ENCODE data around the gene LZTR1.

Gene LZTR1

DNA sequence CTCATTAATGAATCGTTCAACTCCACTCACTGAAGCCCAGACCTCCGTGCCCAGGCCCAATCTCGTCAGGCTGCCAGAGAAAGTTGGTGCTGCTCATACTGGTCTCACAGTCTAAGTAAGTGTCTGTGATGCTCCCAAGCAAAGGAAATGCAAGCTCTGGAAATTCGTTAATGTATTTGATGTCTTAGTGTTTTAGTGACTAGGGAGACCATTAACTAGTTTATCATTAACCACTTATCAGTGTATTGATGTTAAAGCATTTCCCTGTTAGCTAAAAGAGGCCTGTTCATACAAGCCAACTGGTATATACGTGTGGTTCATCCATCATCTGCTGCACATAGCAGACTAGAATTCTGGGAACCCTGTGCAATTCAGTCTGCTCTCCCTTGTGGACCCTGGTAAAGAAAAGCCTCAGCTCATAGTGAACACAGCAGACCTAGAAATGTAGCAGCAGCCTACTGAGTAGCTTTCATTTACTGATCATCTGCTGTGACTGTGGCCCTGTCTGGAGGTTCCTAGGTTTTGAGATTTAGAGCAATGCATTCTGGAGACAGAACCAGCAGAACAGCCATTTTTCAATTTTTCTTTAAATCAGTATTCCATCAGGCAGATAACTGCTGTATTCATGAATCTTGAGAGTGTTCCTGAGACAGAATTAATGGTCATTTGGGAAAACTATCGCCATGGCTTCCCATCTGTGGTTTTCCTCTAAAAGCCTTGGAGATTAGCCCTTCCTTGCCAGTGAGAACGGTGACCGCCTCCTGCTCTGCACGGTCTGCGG lies 30.8 kb upstream of the LZTR1 start:
- DNase-seq (ENCODE audit: low spot score), result no peak

- DNase-seq (ENCODE audit: low spot score), result no peak
These were observed 30.1 kb upstream of the LZTR1 start for GRCh38 chr22:20951932-20952380.

- no peak for DNase-seq (ENCODE audit: low spot score)
These were observed 29.4 kb upstream of the LZTR1 start for GRCh38 chr22:20952544-20953341.

GRCh38 chr22:20953342-20953608 lies 28.8 kb upstream of the LZTR1 start:
- no peak for DNase-seq (ENCODE audit: low spot score)

- DNase-seq (ENCODE audit: low spot score), result no peak
These were observed 28.2 kb upstream of the LZTR1 start for GRCh38 chr22:20953668-20954500.

DNA sequence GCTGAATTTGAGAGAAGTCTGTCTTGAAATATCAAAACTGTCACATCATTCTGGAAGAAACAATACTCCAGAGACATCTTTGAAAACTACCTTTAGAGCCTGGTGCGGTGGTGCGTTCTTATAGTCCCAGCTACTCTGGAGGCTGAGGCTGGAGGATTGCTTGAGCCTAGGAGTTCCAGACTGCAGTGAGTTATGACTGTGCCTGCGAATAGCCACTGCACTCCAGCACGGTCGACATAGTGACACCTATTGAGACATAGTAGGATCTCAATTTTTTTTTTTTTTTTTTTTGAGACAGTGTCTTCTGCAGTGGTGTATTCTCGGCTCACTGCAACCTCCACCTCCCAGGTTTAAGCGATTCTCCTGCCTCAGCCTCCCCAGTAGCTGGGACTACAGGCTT lies 26.5 kb upstream of the LZTR1 start:
- DNase-seq (ENCODE audit: low spot score), result no peak

DNA sequence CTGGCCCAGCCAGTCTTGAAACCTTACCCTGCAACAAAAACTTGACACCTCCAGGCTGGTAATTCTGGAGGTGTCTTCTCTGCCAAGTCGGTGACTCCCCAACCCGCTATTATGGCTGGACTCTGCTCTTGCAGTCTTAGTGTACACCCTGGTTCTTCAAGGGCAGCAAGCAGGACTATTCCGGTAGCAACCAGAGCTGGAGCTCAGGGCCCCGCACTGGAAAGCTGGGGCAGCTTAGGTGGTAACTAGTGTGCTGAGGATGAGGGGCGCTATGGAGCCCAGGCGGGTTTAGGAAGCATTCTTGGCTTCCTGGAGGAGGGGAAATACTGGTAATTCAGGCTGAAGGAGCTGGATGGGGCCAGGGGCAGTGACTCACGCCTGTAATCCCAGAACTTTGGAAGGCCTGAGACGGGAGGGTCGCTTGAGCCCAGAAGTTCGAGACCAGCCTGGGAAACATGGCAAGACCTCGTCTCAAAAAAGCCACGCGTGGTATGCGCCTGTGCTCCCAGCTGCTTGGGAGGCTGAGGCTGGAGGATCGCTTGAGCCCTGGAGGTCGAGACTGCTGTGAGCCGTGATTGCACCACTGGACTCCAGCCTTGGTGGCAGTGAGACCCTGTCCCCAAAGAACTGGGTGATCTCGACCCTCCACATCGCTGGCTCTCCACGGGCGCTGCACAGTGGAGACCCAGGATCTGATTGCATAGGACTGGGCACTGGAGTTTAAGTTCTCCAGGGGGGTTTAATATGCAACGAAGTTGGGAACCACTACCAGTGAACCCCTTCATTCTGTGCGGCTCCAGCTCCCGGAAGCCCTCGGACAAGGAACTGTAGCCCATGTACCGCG lies 25.6 kb upstream of the LZTR1 start:
- no peak for DNase-seq (ENCODE audit: low spot score)

DNA sequence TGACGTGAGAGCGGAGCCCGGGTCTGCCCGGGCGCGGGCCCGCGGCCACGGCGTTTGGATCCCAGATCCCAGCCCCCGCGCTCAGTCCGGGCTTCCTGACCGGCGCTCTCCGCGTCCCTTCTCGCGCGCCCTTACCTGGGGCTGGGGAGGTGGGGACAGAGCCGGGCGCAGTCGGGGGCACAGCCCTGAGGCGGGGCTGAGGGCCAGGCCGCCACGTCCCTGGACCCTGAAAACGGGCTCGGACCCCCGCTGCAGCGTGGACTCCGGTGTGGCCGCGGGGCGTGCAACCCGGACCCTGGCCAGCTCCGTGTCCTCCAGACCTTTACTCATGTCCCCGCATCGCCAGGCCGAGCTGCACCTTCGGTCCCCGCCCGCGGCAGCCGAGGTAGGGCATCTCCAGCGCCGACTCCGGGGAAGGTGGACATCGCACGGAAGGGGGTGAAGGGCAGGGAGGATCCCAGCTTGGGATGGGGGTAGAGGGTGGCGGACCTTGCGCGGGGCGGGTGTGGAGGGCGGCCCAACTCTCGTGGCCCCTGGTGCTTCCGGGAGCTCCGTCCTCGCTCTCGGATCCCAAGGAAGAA lies 24.9 kb upstream of the LZTR1 start:
- no peak for DNase-seq (ENCODE audit: low spot score)

GRCh38 chr22:20957683-20958431 lies 24.2 kb upstream of the LZTR1 start:
- no peak for DNase-seq (ENCODE audit: low spot score)

- no peak for DNase-seq (ENCODE audit: low spot score)
These were observed 22.3 kb upstream of the LZTR1 start for GRCh38 chr22:20959578-20960461.

DNA sequence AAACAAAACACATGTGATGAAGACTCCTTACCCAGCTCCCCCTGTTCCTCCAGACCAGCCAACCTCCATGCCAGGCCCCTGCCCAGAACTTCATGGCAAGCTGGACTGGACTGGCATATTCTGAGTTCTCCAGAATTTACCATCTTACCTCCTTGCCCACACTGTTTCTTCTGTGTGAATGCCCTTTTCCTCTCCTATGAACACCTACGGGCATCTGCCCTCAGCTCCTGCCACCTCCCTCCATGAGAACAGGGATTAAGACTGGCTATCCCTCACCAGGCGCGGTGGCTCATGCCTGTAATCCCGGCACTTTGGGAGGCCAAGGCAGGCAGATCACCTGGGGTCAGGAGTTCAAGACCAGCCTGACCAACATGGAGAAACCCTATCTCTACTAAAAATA lies 21.5 kb upstream of the LZTR1 start:
- DNase-seq (ENCODE audit: low spot score), result no peak

GRCh38 chr22:20962491-20962945 lies 19.6 kb upstream of the LZTR1 start:
- no peak for DNase-seq (ENCODE audit: low spot score)

- no peak for DNase-seq (ENCODE audit: low spot score)
These were observed 18.7 kb upstream of the LZTR1 start for GRCh38 chr22:20963201-20964052.

- no peak for DNase-seq (ENCODE audit: low spot score)
These were observed 17.9 kb upstream of the LZTR1 start for GRCh38 chr22:20964090-20964798.

DNA sequence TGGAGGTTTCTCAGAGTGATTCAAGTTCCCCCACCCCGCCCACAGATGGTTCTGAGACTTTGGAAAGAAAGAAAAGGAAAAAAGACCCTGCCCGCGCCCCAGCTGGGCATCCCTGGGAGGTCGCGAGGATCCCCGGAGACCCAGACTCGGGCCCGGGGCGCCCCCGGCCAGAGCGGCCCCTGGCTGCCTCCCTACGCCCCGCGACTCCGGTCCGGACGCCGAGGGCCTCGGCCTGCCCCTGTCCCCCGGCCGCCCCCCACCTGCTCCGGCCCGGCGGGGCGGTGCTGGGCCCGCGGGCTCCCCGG lies 17.3 kb upstream of the LZTR1 start:
- no peak for DNase-seq (ENCODE audit: low spot score)

DNA sequence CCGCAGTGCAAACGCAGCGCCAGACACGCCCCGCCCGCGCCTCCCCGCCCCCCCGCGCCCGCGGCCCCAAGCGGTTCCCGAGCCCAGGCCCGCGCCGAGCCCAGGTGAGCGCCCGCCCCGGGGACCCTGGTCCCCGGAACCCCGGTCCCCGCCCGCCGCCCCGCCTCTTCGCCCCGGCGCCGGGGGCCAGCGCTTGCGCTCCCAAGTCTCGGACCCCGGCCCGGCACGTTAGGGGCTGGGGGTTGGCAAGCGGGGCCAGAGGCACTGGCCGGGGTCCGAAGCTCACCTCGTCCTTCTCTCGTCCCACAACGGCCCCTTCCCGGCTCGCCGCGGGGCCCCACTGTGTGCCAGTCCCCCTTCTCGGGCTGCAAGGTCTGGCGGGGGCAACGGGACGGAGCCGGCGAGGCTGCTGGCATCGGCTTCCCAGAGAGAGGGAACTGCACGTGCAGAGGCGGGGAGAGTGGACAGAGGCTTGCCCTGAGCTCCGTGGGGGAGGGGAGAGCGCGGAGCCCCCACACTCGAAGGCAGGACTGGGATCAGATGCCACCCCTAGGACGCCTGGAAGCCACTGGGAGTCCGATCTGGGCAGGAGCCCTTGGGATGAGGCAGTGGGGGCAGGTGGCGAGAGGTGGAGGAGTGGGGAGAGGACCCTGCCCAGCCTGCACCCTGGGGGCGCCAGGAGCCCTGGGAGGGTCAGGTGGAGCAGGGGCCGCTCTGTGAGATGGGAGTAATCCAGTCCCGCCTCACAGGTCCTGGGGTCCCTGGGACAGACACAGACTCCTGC lies 16.8 kb upstream of the LZTR1 start:
- no peak for DNase-seq (ENCODE audit: low spot score)
